H9 (cell line): Measurements from ENCODE around the gene SHISA9. TPM values are rescaled to one million over a fixed set of nuclear protein-coding genes. Genes with fewer than 3 reads are reported as not detected.

Experiments used
- DNase-seq: peaks from one replicate; pipeline ENCODE4 v3.0.0-alpha.2; 2017
- H2AFZ ChIP-seq: one replicate; pipeline ENCODE4 v1.6.1; 2013; ENCODE audit warnings: mild to moderate bottlenecking, low read length, control low read depth, moderate library complexity
- H2AK5ac ChIP-seq: 2 replicates; pipeline ENCODE4 v1.6.1; 2013; ENCODE audit warnings: low read length, control low read depth, mixed read lengths; ENCODE audit not compliant: insufficient read length
- H2BK120ac ChIP-seq: one replicate; pipeline ENCODE4 v1.6.1; 2013; ENCODE audit warnings: low read depth, mild to moderate bottlenecking, low read length, control low read depth, inconsistent platforms; ENCODE audit not compliant: poor library complexity, severe bottlenecking
- H2BK12ac ChIP-seq: 2 replicates; pipeline ENCODE4 v1.6.1; 2013; ENCODE audit warnings: low read length, control low read depth, mixed read lengths, low read depth; ENCODE audit not compliant: insufficient read length
- H2BK15ac ChIP-seq: 2 replicates; pipeline ENCODE4 v1.6.1; 2013; ENCODE audit warnings: low read depth, low read length, control low read depth
- H2BK20ac ChIP-seq: one replicate; pipeline ENCODE4 v1.6.1; 2013; ENCODE audit warnings: low read depth, mild to moderate bottlenecking, low read length, control low read depth, inconsistent platforms; ENCODE audit not compliant: poor library complexity, severe bottlenecking
- H2BK5ac ChIP-seq: 2 replicates; pipeline ENCODE4 v1.6.1; 2013; ENCODE audit warnings: low read length, control low read depth, mixed read lengths; ENCODE audit not compliant: insufficient read length
- H3K14ac ChIP-seq: 2 replicates; pipeline ENCODE4 v1.6.1; 2013; ENCODE audit warnings: low read length, control low read depth; ENCODE audit not compliant: insufficient read depth
- H3K18ac ChIP-seq: 2 replicates; pipeline ENCODE4 v1.6.1; 2013; ENCODE audit warnings: low read depth, mild to moderate bottlenecking, mixed read lengths, low read length, control low read depth; ENCODE audit not compliant: insufficient read length
- H3K23ac ChIP-seq: 2 replicates; pipeline ENCODE4 v1.6.1; 2013; ENCODE audit warnings: low read length, control low read depth, mixed read lengths, low read depth; ENCODE audit not compliant: insufficient read length
- H3K23me2 ChIP-seq: 2 replicates; pipeline ENCODE4 v1.6.1; 2013; ENCODE audit warnings: low read depth, mild to moderate bottlenecking, mixed read lengths, low read length, control low read depth; ENCODE audit not compliant: insufficient read length, poor library complexity, severe bottlenecking
- H3K27ac ChIP-seq: 2 replicates; pipeline ENCODE4 v1.5.1; 2013; ENCODE audit warnings: low read length, control low read depth, mixed read lengths, low read depth; ENCODE audit not compliant: insufficient read length
- H3K27me3 ChIP-seq: 2 replicates; pipeline ENCODE4 v1.6.1; 2013; ENCODE audit warnings: low read length, control low read depth, inconsistent platforms; ENCODE audit not compliant: insufficient read depth
- H3K4ac ChIP-seq: 2 replicates; pipeline ENCODE4 v1.6.1; 2013; ENCODE audit warnings: low read depth, mild to moderate bottlenecking, control low read depth, inconsistent platforms, low read length, moderate library complexity
- H3K4me1 ChIP-seq: 2 replicates; pipeline ENCODE4 v1.6.1; 2013; ENCODE audit warnings: low read length, control low read depth, inconsistent platforms; ENCODE audit not compliant: insufficient read depth
- H3K4me2 ChIP-seq: 2 replicates; pipeline ENCODE4 v1.6.1; 2013; ENCODE audit warnings: low read length, control low read depth, mixed read lengths; ENCODE audit not compliant: insufficient read length, insufficient read depth
- H3K56ac ChIP-seq: 2 replicates; pipeline ENCODE4 v1.6.1; 2013; ENCODE audit warnings: low read depth, mild to moderate bottlenecking, mixed read lengths, low read length, control low read depth; ENCODE audit not compliant: insufficient read length
- H3K79me1 ChIP-seq: 2 replicates; pipeline ENCODE4 v1.6.1; 2013; ENCODE audit warnings: low read depth, mild to moderate bottlenecking, moderate library complexity, low read length, control low read depth, inconsistent platforms; ENCODE audit not compliant: insufficient read depth, poor library complexity, severe bottlenecking
- H3K79me2 ChIP-seq: 2 replicates; pipeline ENCODE4 v1.6.1; 2013; ENCODE audit warnings: low read length, control low read depth, inconsistent platforms; ENCODE audit not compliant: insufficient read depth
- H3K9ac ChIP-seq: 2 replicates; pipeline ENCODE4 v1.6.1; 2013; ENCODE audit warnings: low read length, control low read depth, mixed read lengths; ENCODE audit not compliant: insufficient read length; ENCODE audit errors: extremely low read depth
- H3K9me3 ChIP-seq: one replicate; pipeline ENCODE4 v1.6.1; 2013; ENCODE audit warnings: low read depth, low read length, inconsistent platforms; ENCODE audit not compliant: control insufficient read depth
- H3T11ph ChIP-seq: one replicate; pipeline ENCODE4 v1.6.1; 2013; ENCODE audit warnings: mild to moderate bottlenecking, low read length, control low read depth, inconsistent platforms
- H4K20me1 ChIP-seq: one replicate; pipeline ENCODE4 v1.6.1; 2013; ENCODE audit not compliant: control insufficient read depth, insufficient read length, insufficient read depth
- H4K5ac ChIP-seq: 2 replicates; pipeline ENCODE4 v1.6.1; 2013; ENCODE audit warnings: low read depth, mild to moderate bottlenecking, mixed read lengths, low read length, control low read depth; ENCODE audit not compliant: insufficient read length
- H4K8ac ChIP-seq: replicated peaks from 2 replicates; pipeline ENCODE4 v1.6.1; 2013; ENCODE audit warnings: low read length, control low read depth, mixed read lengths, low read depth; ENCODE audit not compliant: insufficient read length
- H4K91ac ChIP-seq: 2 replicates; pipeline ENCODE4 v1.6.1; 2013; ENCODE audit warnings: low read depth, mild to moderate bottlenecking, moderate library complexity, mixed read lengths, low read length, control low read depth; ENCODE audit not compliant: insufficient read length
- H3K27ac Mint-ChIP-seq, 3 experiments: 2 replicates in 2 of 3; 3 replicates in 1 of 3; pipeline ENCODE4 v1.8.0; 2020 to 2021; ENCODE audit warnings: mixed read lengths in 3 of 3, mild to moderate bottlenecking in 1 of 3, moderate library complexity in 1 of 3
- H3K27me3 Mint-ChIP-seq: 2 replicates; pipeline ENCODE4 v1.8.0; 2021; ENCODE audit warnings: low read depth, mild to moderate bottlenecking, moderate library complexity, mixed read lengths
- H3K36me3 Mint-ChIP-seq, 3 experiments: 2 replicates in 2 of 3; 3 replicates in 1 of 3; pipeline ENCODE4 v1.8.0; 2020 to 2021; ENCODE audit warnings: low read depth in 3 of 3, mixed read lengths in 3 of 3; ENCODE audit not compliant: insufficient read depth in 1 of 3
- H3K4me1 Mint-ChIP-seq, 2 experiments: 2 replicates each; pipeline ENCODE4 v1.8.0; 2020; ENCODE audit warnings: mixed read lengths in 2 of 2
- H3K4me3 Mint-ChIP-seq, 2 experiments: 2 replicates in 1 of 2; 3 replicates in 1 of 2; pipeline ENCODE4 v1.8.0; 2020 to 2021; ENCODE audit warnings: mild to moderate bottlenecking in 2 of 2, mixed read lengths in 2 of 2, moderate library complexity in 1 of 2
- H3K9me3 Mint-ChIP-seq, 2 experiments: 2 replicates in 1 of 2; 3 replicates in 1 of 2; pipeline ENCODE4 v1.8.0; 2020; ENCODE audit warnings: mild to moderate bottlenecking in 2 of 2, mixed read lengths in 2 of 2, moderate library complexity in 1 of 2
- WGBS: extraction: QIAGEN DNeasy Blood & Tissue Kit; methylation state at CpG from one replicate; pipeline ENCODE4 v1.1.7; 2013; ENCODE audit warnings: missing lambda C conversion rate, low lambda C conversion rate, mixed read lengths; ENCODE audit not compliant: insufficient read length; ENCODE audit errors: extremely low coverage; 5-methylcytosine and 5-hydroxymethylcytosine counted together
- total RNA-seq: library from RNA; stranded (reverse); gene quantifications from 2 replicates; pipeline ENCODE4 v1.2.1, GENCODE V29; 2021
- TF ChIP-seq, protein P1 (sequence below): fragments of 200-600 bp; sonication (generic); conservative IDR thresholded peaks from 3 replicates; pipeline ENCODE4 v1.8.0; 2021; ENCODE audit warnings: antibody characterized with exemption, mild to moderate bottlenecking

SHISA9 gene
- total RNA-seq, 1 experiment from 2014 or later: 7.0 TPM

DNA sequence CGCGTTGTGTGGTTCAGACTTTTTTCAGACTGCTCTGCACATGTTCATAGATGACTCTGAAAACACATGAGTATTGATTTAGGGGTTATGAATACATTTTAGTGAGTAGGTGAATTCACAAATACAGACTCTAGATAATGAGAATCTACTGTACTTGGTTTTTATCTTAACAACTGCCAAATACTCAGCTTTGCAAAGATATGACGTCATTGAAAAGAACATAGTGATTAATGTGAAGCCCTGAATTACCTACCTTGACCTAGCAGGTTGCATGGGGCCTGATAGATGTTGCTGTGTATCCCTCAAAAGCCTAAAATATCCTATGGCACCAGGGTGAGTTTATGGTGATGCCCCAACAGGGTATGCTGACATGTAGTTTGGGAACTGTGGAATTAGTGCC is 98.0 kb downstream of the SHISA9 start:
- Mint-ChIP-seq H3K27me3 (no peaks in the 10 kb centered on the region), H3K9me3 (no peaks in the 10 kb centered on the region), H3K27ac (no peak overlapping the region), H3K4me3 (no peak overlapping the region), H3K4me1 (peaks cover 7 to 13% of the 10 kb centered on the region in 2 experiments), H3K36me3 (no peaks in the 10 kb centered on the region; a peak in 2 of 7 replicates)
- H3K23me2 ChIP-seq: no peaks in the 10 kb centered on the region
- H4K8ac ChIP-seq: no peak overlapping the region
- no peaks in the 10 kb centered on the region for H3K9me3 ChIP-seq
- no peak overlapping the region for H3K9ac ChIP-seq
- no peak overlapping the region for H2BK120ac ChIP-seq
- H3K4me2 ChIP-seq: no peak overlapping the region
- H4K20me1 ChIP-seq: no peaks in the 10 kb centered on the region
- no peak overlapping the region for H2BK15ac ChIP-seq
- peaks cover 4% of the 10 kb centered on the region; the same call in 1 of the 2 replicates for H3K79me2 ChIP-seq
- no peak overlapping the region for H2AFZ ChIP-seq
- H2BK12ac ChIP-seq: no peak overlapping the region
- peaks cover 3% of the 10 kb centered on the region for H3K79me1 ChIP-seq
- WGBS: no CpG with 5 or more reads among the region's 3 CpGs
- H3K27ac ChIP-seq: no peak overlapping the region
- no peaks in the 10 kb centered on the region; the same call in 1 of the 2 replicates for H3K27me3 ChIP-seq
- H2BK5ac ChIP-seq: no peak overlapping the region
- no peak overlapping the region for H4K91ac ChIP-seq
- no peak overlapping the region for H3K14ac ChIP-seq
- H3K23ac ChIP-seq: no peak overlapping the region
- H2AK5ac ChIP-seq: no peak overlapping the region
- H3T11ph ChIP-seq: no peak overlapping the region
- no peak overlapping the region for H3K56ac ChIP-seq
- H3K4me1 ChIP-seq: peaks cover 2% of the 10 kb centered on the region
- H3K4ac ChIP-seq: no peak overlapping the region
- no peak overlapping the region for H4K5ac ChIP-seq
- no peak for DNase-seq
- H3K18ac ChIP-seq: no peak overlapping the region
- H2BK20ac ChIP-seq: no peak overlapping the region
- TF ChIP-seq, protein P1, sequence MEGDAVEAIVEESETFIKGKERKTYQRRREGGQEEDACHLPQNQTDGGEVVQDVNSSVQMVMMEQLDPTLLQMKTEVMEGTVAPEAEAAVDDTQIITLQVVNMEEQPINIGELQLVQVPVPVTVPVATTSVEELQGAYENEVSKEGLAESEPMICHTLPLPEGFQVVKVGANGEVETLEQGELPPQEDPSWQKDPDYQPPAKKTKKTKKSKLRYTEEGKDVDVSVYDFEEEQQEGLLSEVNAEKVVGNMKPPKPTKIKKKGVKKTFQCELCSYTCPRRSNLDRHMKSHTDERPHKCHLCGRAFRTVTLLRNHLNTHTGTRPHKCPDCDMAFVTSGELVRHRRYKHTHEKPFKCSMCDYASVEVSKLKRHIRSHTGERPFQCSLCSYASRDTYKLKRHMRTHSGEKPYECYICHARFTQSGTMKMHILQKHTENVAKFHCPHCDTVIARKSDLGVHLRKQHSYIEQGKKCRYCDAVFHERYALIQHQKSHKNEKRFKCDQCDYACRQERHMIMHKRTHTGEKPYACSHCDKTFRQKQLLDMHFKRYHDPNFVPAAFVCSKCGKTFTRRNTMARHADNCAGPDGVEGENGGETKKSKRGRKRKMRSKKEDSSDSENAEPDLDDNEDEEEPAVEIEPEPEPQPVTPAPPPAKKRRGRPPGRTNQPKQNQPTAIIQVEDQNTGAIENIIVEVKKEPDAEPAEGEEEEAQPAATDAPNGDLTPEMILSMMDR: no peak
